ENCODE data around the gene HOXC6.

Gene HOXC6

GRCh38 chr12:54028314-54029201, at the start of gene HOXC6:
Gene HOXC6, plus strand, starts transcription at chr12:54028440. Its CDS starts 82 bp downstream, at chr12:54028522.
- Histone ChIP-seq H3K9ac (ENCODE audit: low read length in 5 of 5) (peak within 1 kb of the TSS; percentile 34 to 86 (median 56)), H3K36me3 (ENCODE audit: control insufficient read depth in 5 of 5, insufficient read depth in 5 of 5, low read length in 5 of 5) (no peaks in the 10 kb centered on the region), H3K4me1 (ENCODE audit: control insufficient read depth in 5 of 5, insufficient read depth in 5 of 5, low read length in 5 of 5) (peaks cover 5 to 94% (median 89%) of the 10 kb centered on the region in 5 donors), H3K27ac (ENCODE audit: low read depth, low read length) (peak within 1 kb of the TSS; percentile 92), H3K9me3 (ENCODE audit: control insufficient read depth in 5 of 5, low read length in 5 of 5) (no peaks in the 10 kb centered on the region), H3K27me3 (ENCODE audit: control insufficient read depth in 5 of 5, insufficient read depth in 4 of 5, low read length in 5 of 5) (peaks cover 0 to 61% (median 6%) of the 10 kb centered on the region in 5 donors), H3K4me3 (ENCODE audit: low read depth in 1 of 5, low read length in 5 of 5) (peak within 1 kb of the TSS; percentile 45 to 80 (median 66))

GRCh38 chr12:53978477-53979356, 49.5 kb upstream of the HOXC6 start:
- Histone ChIP-seq H3K9ac (ENCODE audit: low read length in 5 of 5) (no peak overlapping the region), H3K27ac (ENCODE audit: low read depth, low read length) (no peak overlapping the region), H3K36me3 (ENCODE audit: control insufficient read depth in 5 of 5, insufficient read depth in 5 of 5, low read length in 5 of 5) (no peaks in the 10 kb centered on the region), H3K4me3 (ENCODE audit: low read depth in 1 of 5, low read length in 5 of 5) (no peak overlapping the region), H3K27me3 (ENCODE audit: control insufficient read depth in 5 of 5, insufficient read depth in 4 of 5, low read length in 5 of 5) (peaks cover 14 to 78% (median 57%) of the 10 kb centered on the region in 5 donors), H3K9me3 (ENCODE audit: control insufficient read depth in 5 of 5, low read length in 5 of 5) (no peaks in the 10 kb centered on the region), H3K4me1 (ENCODE audit: control insufficient read depth in 5 of 5, insufficient read depth in 5 of 5, low read length in 5 of 5) (peaks cover 0 to 21% (median 19%) of the 10 kb centered on the region in 5 donors)

GRCh38 chr12:53980104-53980801, 48.0 kb upstream of the HOXC6 start:
- H3K27ac ChIP-seq (ENCODE audit: low read depth, low read length): no peak overlapping the region
- H3K4me3 ChIP-seq (ENCODE audit: low read depth in 1 of 5, low read length in 5 of 5): no peak overlapping the region
- H3K4me1 ChIP-seq (ENCODE audit: control insufficient read depth in 5 of 5, insufficient read depth in 5 of 5, low read length in 5 of 5): peaks cover 0 to 14% (median 12%) of the 10 kb centered on the region in 5 donors
- no peaks in the 10 kb centered on the region for H3K36me3 ChIP-seq (ENCODE audit: control insufficient read depth in 5 of 5, insufficient read depth in 5 of 5, low read length in 5 of 5)
- no peak overlapping the region for H3K9ac ChIP-seq (ENCODE audit: low read length in 5 of 5)
- H3K27me3 ChIP-seq (ENCODE audit: control insufficient read depth in 5 of 5, insufficient read depth in 4 of 5, low read length in 5 of 5): peaks cover 14 to 83% (median 58%) of the 10 kb centered on the region in 5 donors
- H3K9me3 ChIP-seq (ENCODE audit: control insufficient read depth in 5 of 5, low read length in 5 of 5): no peaks in the 10 kb centered on the region

- H3K27ac ChIP-seq (ENCODE audit: low read depth, low read length): no peak overlapping the region
- H3K4me1 ChIP-seq (ENCODE audit: control insufficient read depth in 5 of 5, insufficient read depth in 5 of 5, low read length in 5 of 5): peaks cover 0 to 18% (median 15%) of the 10 kb centered on the region in 5 donors
- no peaks in the 10 kb centered on the region for H3K36me3 ChIP-seq (ENCODE audit: control insufficient read depth in 5 of 5, insufficient read depth in 5 of 5, low read length in 5 of 5)
- H3K27me3 ChIP-seq (ENCODE audit: control insufficient read depth in 5 of 5, insufficient read depth in 4 of 5, low read length in 5 of 5): peaks cover 14 to 80% (median 61%) of the 10 kb centered on the region in 5 donors
- no peak overlapping the region for H3K4me3 ChIP-seq (ENCODE audit: low read depth in 1 of 5, low read length in 5 of 5)
- no peaks in the 10 kb centered on the region for H3K9me3 ChIP-seq (ENCODE audit: control insufficient read depth in 5 of 5, low read length in 5 of 5)
- no peak overlapping the region for H3K9ac ChIP-seq (ENCODE audit: low read length in 5 of 5)
These were observed 47.3 kb upstream of the HOXC6 start for GRCh38 chr12:53980802-53981496.

DNA sequence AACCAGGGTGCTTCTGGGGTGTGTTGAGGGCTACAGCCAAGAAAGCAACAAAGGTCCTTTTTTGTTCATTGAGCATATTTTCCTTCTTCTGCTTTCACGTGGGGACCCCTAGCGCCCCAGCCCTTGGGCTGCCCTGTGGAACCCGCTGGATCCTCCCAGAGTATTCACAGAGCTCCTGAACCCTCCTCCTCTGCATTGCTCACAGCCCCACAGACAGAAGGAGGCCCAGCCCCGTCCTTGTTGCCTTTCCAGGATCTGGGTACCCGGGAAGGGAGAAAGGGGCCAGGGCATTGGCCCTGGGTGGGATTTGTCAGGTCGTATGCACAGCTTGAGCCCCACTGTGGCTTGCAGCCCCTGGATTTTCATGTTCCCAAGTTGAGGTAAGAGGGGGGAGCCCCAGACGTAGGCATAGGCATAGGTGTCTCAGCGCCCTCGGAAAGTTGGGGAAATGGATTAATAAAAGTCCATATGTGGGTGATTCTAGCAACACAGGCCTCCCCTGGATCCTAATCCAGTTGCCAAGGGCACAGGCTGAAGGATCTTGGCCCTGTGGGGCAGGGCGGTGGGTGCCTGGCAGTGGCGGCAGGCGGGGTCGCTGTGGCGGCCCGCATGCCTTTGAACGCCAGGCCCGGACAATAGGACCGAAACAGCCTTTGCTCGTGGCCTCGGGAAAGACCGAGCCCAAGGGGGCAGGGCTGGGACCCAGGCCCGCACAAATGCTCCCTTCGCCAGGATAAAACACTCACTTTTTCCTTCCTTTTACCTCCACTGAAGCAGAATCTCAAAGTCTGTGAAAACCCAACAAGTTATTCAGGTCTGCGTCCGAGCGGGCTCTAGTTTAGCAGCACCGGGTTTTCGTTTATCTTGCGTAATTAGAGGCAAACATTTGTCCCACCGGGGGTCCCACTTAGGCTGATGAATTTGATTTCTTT, 46.3 kb upstream of the HOXC6 start:
- Histone ChIP-seq H3K36me3 (ENCODE audit: control insufficient read depth in 5 of 5, insufficient read depth in 5 of 5, low read length in 5 of 5) (no peaks in the 10 kb centered on the region), H3K27ac (ENCODE audit: low read depth, low read length) (no peak overlapping the region), H3K9ac (ENCODE audit: low read length in 5 of 5) (no peak overlapping the region), H3K9me3 (ENCODE audit: control insufficient read depth in 5 of 5, low read length in 5 of 5) (no peaks in the 10 kb centered on the region), H3K4me3 (ENCODE audit: low read depth in 1 of 5, low read length in 5 of 5) (no peak overlapping the region), H3K4me1 (ENCODE audit: control insufficient read depth in 5 of 5, insufficient read depth in 5 of 5, low read length in 5 of 5) (peaks cover 2 to 27% (median 24%) of the 10 kb centered on the region in 5 donors), H3K27me3 (ENCODE audit: control insufficient read depth in 5 of 5, insufficient read depth in 4 of 5, low read length in 5 of 5) (peaks cover 9 to 78% (median 60%) of the 10 kb centered on the region in 5 donors)

GRCh38 chr12:53982648-53983567, 45.3 kb upstream of the HOXC6 start:
- H3K4me1 ChIP-seq (ENCODE audit: control insufficient read depth in 5 of 5, insufficient read depth in 5 of 5, low read length in 5 of 5): peaks cover 7 to 37% (median 28%) of the 10 kb centered on the region in 5 donors
- peaks cover 2 to 68% (median 50%) of the 10 kb centered on the region in 5 donors for H3K27me3 ChIP-seq (ENCODE audit: control insufficient read depth in 5 of 5, insufficient read depth in 4 of 5, low read length in 5 of 5)
- H3K27ac ChIP-seq (ENCODE audit: low read depth, low read length): no peak overlapping the region
- peak overlapping the region in 1 of 5 donors; percentile 40 for H3K4me3 ChIP-seq (ENCODE audit: low read depth in 1 of 5, low read length in 5 of 5)
- H3K36me3 ChIP-seq (ENCODE audit: control insufficient read depth in 5 of 5, insufficient read depth in 5 of 5, low read length in 5 of 5): no peaks in the 10 kb centered on the region
- H3K9me3 ChIP-seq (ENCODE audit: control insufficient read depth in 5 of 5, low read length in 5 of 5): no peaks in the 10 kb centered on the region
- no peak overlapping the region for H3K9ac ChIP-seq (ENCODE audit: low read length in 5 of 5)

DNA sequence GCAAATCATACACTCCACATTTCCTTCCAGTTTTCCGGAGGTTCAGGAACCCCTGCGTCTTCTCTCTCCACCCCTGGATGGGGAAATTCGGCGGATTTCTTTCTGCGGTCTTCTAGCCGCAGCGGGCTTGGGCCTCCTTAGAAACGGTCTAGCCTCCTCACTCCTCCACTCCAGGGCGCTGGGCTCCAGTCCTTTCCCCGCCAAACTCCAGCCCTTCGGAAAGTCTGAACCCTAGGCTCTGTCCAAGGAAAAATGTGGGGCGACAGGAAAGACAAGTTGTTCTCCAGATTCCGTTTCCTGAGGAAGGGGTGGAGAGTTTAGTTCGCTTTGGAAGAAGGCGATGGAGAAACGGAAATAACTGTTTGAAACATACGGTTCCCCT, 44.7 kb upstream of the HOXC6 start:
- Histone ChIP-seq H3K4me3 (ENCODE audit: low read depth in 1 of 5, low read length in 5 of 5) (peak overlapping the region in 2 of 5 donors; percentile 40 to 51), H3K27me3 (ENCODE audit: control insufficient read depth in 5 of 5, insufficient read depth in 4 of 5, low read length in 5 of 5) (peaks cover 0 to 65% (median 50%) of the 10 kb centered on the region in 5 donors)

More for the DNA sequence above, 44.7 kb upstream of the HOXC6 start:
- Histone ChIP-seq H3K4me1 (ENCODE audit: control insufficient read depth in 5 of 5, insufficient read depth in 5 of 5, low read length in 5 of 5) (peaks cover 7 to 44% (median 35%) of the 10 kb centered on the region in 5 donors), H3K27ac (ENCODE audit: low read depth, low read length) (no peak overlapping the region), H3K9ac (ENCODE audit: low read length in 5 of 5) (peak overlapping the region in 1 of 5 donors; percentile 72), H3K36me3 (ENCODE audit: control insufficient read depth in 5 of 5, insufficient read depth in 5 of 5, low read length in 5 of 5) (no peaks in the 10 kb centered on the region), H3K9me3 (ENCODE audit: control insufficient read depth in 5 of 5, low read length in 5 of 5) (no peaks in the 10 kb centered on the region)
